ENCODE data around the gene POMT1. TPM values are rescaled to one million over a fixed set of nuclear protein-coding genes. Genes with fewer than 3 reads are reported as not detected.

Gene POMT1
- total and polyA plus RNA-seq, 2 of the 8 experiments (the other 6 are each of a cell fraction or from before 2014, with no cell fraction given): 22.3 to 33.2 TPM

DNA sequence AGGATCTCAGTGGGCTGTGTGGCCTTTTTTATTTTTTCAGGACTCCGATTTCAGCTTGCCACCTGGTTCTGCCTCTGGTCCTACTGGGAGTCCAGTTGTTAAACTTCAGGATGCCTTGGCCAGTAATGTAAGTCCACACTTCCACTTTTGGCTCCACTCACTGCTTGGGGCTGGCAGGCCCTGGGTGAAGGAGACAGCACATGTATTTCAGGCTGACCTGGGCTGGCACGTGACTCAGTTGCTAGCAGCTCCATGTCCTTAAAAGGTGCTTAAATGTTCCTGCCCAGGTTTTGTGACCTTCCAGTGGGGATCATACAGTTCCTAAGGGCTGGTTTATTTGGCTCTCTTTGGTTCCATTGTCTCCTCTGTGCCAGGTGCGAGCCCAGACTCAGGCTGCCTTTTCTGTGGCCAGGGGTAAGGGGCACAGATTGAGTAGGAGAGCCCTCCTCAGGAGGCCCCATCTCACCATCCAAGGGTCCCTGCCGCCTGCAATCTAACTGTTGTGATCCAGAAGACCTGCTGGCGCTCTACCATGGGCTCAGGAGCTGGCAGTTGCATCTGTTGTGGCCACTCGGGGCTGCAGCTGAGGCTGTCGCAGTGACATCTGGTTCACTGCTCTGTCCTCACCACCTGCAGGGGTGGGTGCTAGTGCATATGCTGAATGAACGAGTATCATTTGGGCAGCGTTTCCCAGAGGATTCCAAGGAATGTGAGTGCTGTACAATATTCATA is 19.2 kb upstream of the POMT1 start:
- ChIA-PET POLR2A (ENCODE audit: partially characterized antibody) (interaction anchor here (1.3 kb wide), 1 partner anchor 13 kb away, joined by 6 read pairs; no protein-coding TSS in a partner anchor), CTCF (ENCODE audit: partially characterized antibody) (interaction anchor here (1.3 to 2.1 kb wide), 2 partner anchors 13 to 40 kb away, joined by 3 to 7 read pairs; no protein-coding TSS in a partner anchor)
- Histone ChIP-seq H3K27ac (ENCODE audit: low read depth, low read length) (no peak overlapping the region), H3K9ac (replicated peaks in 1 of 4; ENCODE audit: extremely low read depth in 1 of 4, low read depth in 3 of 4, low read length in 3 of 4) (no peak overlapping the region), H2BK20ac (ENCODE audit: low read length) (no peak overlapping the region), H3K4ac (replicated peaks; ENCODE audit: insufficient read length, low read depth, low read length) (no peak overlapping the region), H3K79me2 (ENCODE audit: control insufficient read depth in 1 of 2, insufficient read depth in 2 of 2, low read length in 2 of 2) (peaks cover 0 to 17% of the 10 kb centered on the region in 2 experiments; a peak in 1 of 4 replicates), H2BK5ac (ENCODE audit: low read depth, low read length) (no peak overlapping the region), H4K5ac (ENCODE audit: insufficient read length, low read depth, low read length) (no peak overlapping the region), H4K91ac (replicated peaks; ENCODE audit: insufficient read length, low read length) (no peak overlapping the region), H3K79me1 (ENCODE audit: low read depth, low read length) (peaks cover 14% of the 10 kb centered on the region; the same call in 1 of the 2 replicates), H3K4me3 (ENCODE audit: extremely low read depth in 1 of 4, insufficient read depth in 2 of 4, low read depth in 3 of 4, low read length in 4 of 4) (no peak overlapping the region), H3K36me3 (ENCODE audit: control insufficient read depth in 2 of 4, insufficient read depth in 4 of 4, low read length in 3 of 4) (peaks cover 73 to 97% (median 92%) of the 10 kb centered on the region in 4 experiments), H3K56ac (replicated peaks; ENCODE audit: insufficient read length, low read depth, low read length) (no peak overlapping the region), H3K4me1 (replicated peaks in 1 of 4; ENCODE audit: control insufficient read depth in 3 of 4, insufficient read depth in 4 of 4, low read length in 3 of 4) (no peaks in the 10 kb centered on the region; a peak in 1 of 7 replicates), H4K20me1 (replicated peaks in 1 of 2; ENCODE audit: control insufficient read depth in 1 of 2, insufficient read depth in 2 of 2, low read length in 2 of 2) (peaks cover 11 to 21% of the 10 kb centered on the region in 2 experiments), H2AK5ac (ENCODE audit: low read depth, low read length) (no peak overlapping the region), H3K23me2 (ENCODE audit: low read depth, low read length) (no peaks in the 10 kb centered on the region), H3K4me2 (ENCODE audit: insufficient read depth in 1 of 2, low read depth in 2 of 2, low read length in 2 of 2) (no peak overlapping the region), H3K14ac (ENCODE audit: insufficient read length) (no peak overlapping the region), H4K8ac (ENCODE audit: extremely low read depth, insufficient read depth, low read length) (peak overlapping the region; percentile 66; the same call in 1 of the 2 replicates), H2BK15ac (ENCODE audit: low read length) (no peak overlapping the region), H3K23ac (ENCODE audit: insufficient read length) (no peak overlapping the region), H2AFZ (ENCODE audit: low read length) (no peak overlapping the region), H3K27me3 (replicated peaks in 1 of 4; ENCODE audit: control insufficient read depth in 3 of 4, extremely low read depth in 1 of 4, insufficient read depth in 3 of 4, low read length in 3 of 4) (no peaks in the 10 kb centered on the region), H2BK120ac (replicated peaks; ENCODE audit: low read depth, low read length) (no peak overlapping the region), H2BK12ac (ENCODE audit: low read depth, low read length) (no peak overlapping the region), H3K18ac (ENCODE audit: extremely low read depth, low read length) (no peak overlapping the region), H3K9me3 (ENCODE audit: insufficient read depth in 2 of 2, low read depth in 1 of 2, low read length in 1 of 2) (no peaks in the 10 kb centered on the region)
- FAIRE-seq (no peak), DNase-seq (ENCODE audit: low read depth in 1 of 2, low spot score in 2 of 2) (no peak)
- WGBS, 2 experiments (ENCODE audit: extremely low coverage in 1 of 2, insufficient coverage in 1 of 2, insufficient read length in 1 of 2, insufficient replicate concordance in 2 of 2, low coverage in 1 of 2, low lambda C conversion rate in 2 of 2, missing lambda C conversion rate in 1 of 2): 97% methylated on average over 9 of the region's 9 CpGs; no CpG with 5 or more reads in 1 of the 2 experiments
- TF ChIP-seq RNF2 (IDR thresholded peaks at IDR 0.05; ENCODE audit: borderline replicate concordance, low read depth, low read length, missing control alignments, poor library complexity, severe bottlenecking): no peak
- TF ChIP-seq SUZ12 (IDR thresholded peaks at IDR 0.05; ENCODE audit: low read length): no peak
- TF ChIP-seq TAF7 (optimal IDR thresholded peaks at IDR 0.05; ENCODE audit: borderline replicate concordance, low read depth, low read length): no peak
- TF ChIP-seq, protein P1, sequence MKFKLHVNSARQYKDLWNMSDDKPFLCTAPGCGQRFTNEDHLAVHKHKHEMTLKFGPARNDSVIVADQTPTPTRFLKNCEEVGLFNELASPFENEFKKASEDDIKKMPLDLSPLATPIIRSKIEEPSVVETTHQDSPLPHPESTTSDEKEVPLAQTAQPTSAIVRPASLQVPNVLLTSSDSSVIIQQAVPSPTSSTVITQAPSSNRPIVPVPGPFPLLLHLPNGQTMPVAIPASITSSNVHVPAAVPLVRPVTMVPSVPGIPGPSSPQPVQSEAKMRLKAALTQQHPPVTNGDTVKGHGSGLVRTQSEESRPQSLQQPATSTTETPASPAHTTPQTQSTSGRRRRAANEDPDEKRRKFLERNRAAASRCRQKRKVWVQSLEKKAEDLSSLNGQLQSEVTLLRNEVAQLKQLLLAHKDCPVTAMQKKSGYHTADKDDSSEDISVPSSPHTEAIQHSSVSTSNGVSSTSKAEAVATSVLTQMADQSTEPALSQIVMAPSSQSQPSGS (IDR thresholded peaks at IDR 0.05; ENCODE audit: low read length): no peak
- no peak for TF ChIP-seq NANOG (IDR thresholded peaks at IDR 0.05; ENCODE audit: insufficient read depth, low read depth, low read length, poor library complexity, severe bottlenecking)
- TF ChIP-seq KDM4A (IDR thresholded peaks at IDR 0.05; ENCODE audit: low read depth, low read length, severe bottlenecking): no peak
- no peak for TF ChIP-seq RXRA (IDR thresholded peaks at IDR 0.05; ENCODE audit: insufficient read depth, low read depth, low read length)
